HG03457 (cell line): Measurements from ENCODE around the gene SPAG9.

Source experiments
- ATAC-seq: cut with Tn5 transposase; IDR thresholded peaks from one replicate; pipeline ENCODE4 v1.9.1; 2021; ENCODE audit warnings: moderate number of reproducible peaks; ENCODE audit not compliant: unreplicated experiment

SPAG9 gene

DNA sequence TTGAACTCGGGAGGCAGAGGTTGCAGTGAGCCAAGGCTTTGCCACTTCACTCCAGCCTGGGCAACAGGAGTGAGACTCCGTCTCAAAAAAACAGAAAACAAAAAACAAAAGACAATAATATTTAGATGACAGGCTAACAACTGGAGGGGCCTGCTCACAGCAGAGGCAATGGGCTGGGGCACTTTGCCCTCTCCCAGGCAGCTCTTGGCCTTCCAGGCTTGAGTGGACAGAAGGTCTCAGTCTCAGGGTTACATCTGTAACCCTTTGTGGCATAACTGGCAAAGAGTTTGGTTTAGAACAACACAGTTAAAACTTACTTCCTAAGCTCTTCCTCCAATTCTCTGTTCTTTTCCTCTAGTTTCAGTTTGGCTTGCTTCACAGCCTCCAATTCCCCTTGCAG is 114.9 kb downstream of the SPAG9 start:
- ATAC-seq, result no peak

DNA sequence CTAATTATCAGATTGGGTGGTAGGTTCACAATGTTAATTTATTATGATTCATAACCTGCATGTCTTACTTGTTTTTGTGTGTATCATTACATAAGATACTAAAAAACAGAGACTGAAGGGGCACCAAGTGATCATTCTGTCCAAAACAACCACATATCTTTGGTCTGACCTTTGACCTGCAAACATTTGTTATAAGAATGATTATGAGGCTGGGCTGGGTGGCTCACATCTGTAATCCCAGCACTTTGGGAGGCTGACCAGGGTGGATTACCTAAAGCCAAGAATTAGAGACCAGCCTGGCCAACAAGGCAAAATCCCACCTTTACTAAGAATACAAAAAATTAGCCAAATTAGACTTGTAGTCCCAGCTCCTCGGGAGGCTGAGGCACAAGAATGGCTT is 116.4 kb downstream of the SPAG9 start:
- no peak for ATAC-seq

DNA sequence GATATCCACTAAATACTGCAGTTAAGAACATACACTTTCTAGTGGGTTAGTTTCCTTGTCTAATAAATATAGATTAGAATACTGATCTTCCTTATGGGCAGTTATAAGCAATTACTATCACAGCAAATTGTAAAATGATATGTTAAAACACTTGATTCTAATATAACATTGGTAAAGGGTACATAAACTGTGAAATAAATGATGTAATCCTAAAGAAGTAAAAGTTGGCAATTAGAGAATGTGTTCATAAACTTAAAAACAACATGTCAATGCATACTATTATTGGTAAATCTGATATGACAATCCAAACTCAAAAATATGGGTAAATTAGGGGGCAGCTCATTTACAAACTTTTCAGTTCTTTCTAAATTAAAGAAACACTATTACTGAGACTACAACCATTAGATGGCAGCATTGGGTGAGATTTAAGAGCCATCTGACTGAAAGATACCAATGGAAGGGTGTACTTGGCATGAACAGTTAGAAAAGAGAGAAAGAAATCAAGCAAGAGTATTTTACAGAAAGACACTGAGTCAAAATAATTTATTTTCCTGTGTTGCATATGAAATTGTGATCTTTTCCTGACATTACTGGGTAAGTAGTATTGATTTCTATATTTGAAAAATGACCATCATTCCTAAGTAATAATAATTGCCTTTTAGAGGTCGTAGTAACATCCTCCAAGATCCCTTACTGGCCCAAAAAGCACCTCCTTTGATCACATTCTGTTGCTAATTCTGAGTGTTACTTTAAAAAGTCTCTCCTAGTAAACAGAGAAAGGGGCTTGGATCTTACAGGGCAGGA is 119.6 kb downstream of the SPAG9 start:
- ATAC-seq, result no peak

DNA sequence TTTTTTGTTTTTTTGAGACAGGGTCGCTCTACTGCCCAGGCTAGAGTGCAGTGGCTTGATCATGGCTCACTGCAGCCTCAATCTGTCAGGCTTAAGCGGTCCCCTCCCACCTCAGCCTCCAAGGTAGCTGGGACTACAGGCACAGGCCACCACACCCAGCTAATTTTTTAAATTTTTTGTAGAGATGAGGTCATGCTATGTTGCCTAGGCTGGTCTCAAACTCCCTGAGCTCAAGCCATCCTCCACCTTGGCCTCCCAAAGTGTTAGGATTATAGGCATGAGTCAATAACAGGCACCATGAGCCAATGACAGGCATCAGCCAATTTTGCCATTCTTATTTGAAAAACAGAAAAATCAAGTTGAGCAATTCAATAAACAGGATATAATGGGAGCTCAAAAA is 125.0 kb downstream of the SPAG9 start:
- ATAC-seq, result no peak

DNA sequence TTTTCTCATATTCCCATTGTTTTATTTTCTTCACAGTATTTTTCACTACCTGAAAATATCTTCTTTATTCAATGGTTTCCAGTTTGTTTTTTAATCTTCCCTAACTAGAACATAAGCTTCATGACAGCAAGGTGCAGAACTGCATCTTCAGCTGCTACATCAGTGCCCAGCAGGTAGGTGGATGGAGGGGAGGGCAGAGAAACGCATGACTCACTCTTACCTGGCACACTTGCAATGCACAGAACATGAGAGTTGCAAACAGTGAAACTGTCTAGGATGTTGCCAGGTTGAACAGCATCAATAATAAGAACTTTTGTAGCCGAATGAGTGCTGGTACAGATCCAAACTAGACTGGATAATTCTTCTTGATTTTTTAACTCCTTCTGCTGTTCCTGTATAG is 127.1 kb downstream of the SPAG9 start:
- ATAC-seq, result no peak

DNA sequence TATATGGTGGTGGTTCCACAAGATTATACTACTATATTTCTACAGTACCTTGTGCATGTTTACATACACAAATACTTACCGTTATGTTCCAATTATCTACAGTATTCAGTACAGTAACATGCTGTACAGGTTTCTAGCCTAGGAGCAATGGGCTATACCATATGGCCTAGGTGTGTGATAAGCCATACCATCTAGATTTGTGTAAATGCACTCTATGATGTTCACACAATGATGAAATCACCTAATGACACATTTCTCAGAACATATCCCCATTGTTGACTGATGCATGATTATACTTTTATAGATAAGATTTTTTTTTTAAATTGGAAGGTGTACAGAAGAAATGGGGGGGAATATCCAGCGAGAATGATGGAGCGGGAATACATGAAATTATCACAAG is 131.5 kb downstream of the SPAG9 start:
- ATAC-seq, result no peak

DNA sequence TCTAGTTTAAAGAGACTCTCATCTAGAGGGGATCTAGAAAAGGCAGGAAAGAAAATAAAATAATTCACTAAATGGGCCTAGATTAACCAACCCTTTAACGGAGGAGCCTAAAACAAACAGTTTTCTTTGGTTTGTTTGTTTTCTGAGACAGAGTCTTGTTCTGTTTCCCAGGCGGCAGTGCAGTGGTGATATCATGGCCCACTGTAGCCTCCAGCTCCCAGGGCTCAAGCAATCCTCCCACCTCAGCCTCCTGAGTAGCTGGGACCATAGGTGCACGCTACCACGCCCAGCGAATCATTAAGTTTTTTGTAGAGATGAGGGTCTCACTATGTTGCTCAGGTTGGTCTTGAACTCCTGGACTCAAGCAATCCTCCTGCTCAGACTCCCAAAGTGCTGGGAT is 132.2 kb downstream of the SPAG9 start:
- ATAC-seq, result no peak

DNA sequence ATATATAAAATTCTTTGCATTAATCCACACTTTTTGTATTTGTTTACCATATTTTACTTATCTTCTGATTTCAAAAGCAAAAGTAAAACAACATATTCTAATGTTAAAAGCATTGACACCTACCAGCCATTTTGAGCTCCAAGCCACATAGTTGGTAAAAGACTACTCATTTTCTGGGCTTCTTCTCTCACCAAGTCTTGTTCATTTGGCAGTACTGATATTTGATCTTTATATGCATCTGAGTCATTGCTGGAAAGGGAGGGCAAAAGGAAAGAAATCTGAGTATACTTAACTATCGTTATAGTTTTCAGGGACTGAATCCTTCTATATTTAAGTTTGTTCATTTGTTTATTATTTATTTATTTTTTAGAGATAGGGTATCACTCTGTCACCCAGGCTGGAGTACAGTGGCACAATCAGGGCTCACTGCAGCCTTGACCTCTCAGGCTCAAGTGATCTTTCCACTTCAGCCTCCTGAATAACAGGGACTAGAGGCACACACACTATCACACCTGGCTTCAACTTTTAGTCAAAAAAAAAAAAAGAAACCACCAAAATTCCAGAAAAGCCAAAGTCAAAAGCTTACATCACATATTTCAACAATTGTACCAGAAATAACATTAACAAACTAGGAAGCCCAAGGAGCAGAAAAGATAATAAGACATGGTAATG is 133.5 kb downstream of the SPAG9 start:
- ATAC-seq, result no peak

DNA sequence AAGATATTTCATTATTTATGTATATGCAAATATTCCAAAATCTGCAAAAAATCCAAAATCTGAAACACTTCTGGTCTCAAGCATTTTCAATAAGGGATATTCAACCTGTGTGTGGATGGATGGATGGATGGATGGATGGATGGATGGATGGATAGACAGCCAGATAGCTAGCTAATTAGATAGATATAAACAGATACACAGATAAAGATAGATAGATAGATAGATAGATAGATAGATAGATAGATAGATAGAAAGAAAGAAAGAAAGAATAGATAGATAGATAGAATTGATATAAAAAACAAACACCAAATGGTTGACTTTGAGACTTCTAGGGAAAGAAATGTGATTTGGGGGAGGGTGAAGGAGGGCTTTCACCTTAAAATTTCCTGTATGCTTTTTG is 139.4 kb downstream of the SPAG9 start:
- ATAC-seq, result no peak

DNA sequence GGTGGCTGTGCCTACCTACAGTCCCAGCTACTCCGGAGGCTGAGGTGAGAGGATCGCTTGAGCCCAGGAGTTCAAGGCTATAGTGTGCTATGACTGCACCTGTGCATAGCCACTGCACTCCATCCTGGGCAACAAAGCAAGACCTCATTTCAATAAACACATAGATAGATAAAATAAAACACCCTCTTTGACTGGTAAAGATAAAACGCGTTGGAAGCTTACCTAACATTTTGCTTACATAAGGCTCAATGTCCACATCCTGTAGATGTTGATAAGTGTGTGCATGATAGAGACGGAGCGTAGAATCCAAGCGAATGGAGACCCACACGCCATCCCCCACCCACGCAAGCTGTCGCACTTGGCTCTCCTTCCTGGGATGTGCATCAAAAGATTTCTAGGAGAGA is 141.1 kb downstream of the SPAG9 start:
- ATAC-seq, result no peak

DNA sequence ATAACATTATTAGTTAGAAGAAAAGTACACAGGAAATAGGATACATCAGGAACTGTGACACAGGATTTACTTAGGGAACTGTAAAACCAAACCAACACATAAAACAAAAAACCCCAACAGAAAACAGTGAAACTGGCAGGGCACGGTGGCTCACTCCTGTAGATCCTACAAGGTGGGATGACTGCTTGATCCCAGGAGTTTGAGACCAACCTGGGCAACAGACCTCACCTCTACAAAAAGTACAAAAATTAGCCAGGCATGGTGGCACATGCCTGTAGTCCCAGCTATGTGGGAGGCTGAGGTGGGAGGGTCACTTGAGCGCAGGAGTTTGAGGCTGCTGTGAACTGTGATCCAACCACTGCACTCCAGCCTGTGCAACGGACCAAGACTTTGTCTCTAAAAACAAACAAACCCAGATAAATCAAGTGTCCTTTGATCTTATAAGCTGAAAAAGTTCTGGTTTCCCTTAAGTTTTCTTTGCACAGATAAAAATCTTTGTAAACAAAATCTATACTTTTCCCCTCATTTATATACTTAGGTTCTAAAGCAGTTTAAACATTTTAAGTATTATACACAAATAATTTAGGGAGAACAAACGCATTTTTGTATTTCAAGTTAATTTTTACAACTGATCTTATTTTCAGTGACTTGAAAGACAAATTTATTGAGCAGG is 143.0 kb downstream of the SPAG9 start:
- no peak for ATAC-seq

DNA sequence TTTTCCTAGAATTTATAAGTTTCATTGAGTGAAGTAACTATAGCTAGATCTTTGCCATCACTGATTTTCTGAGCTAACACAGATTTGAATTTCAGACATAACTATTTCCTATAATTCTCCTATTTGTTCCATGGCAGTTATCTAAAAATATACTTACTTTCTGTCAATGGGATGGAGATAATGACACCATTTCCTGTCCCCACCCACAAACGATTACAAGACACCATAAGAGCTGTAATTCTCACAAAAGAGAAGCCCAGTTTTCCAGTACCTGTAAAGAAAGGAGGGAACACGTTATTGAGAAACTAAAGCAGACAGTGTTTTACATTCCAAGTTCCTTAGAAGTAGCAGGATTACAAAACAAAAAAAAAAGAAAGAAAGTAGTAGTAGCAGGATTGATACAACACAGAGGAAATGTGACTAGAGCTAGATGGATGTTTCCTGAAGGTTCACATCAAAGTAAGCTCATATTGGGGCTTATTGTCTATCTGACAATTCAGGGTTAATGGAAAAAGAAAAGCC is 143.7 kb downstream of the SPAG9 start:
- ATAC-seq, result no peak

DNA sequence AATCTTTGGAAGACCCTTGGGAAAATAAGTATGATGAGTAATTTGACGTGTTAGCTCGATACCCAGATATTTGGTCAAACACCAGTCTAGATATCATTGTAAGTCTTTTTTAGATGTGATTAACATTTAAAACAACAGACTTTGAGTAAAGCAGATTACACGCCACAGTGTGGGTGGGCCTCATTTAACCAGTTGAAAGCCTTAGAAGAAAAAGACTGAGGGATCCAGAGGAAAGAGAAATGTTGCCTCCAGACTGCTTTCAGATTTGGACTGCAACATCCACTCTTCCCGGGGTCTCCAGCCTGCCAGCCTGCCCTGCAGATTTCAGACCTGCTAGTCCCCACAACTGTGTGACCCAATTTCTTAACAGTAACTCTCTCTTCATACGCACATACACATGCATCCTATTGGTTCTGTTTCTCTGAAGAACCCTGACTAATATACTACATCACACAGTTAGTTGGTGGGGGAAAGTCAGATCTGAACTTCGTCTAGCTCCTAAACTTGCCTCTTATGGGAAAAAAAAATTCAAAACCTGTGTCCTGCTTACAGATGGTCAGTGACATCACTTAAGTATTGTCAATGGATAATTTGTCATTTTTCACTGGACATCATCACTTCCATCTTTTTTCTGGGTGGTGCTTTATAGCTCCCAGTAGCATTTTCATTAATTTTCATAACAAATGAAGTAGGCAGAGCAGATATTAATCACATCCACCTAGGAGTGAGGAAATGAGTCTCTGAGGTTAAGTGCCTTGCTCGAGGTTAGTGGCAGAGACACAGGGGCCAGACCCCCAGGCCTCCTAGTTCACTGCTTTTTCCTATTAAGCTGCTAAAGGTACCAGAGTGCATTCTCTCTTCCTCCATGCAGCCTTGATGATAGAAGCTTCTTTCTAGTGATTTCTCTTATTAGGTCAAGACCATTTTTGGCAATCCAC is 146.8 kb downstream of the SPAG9 start:
- ATAC-seq, result no peak

DNA sequence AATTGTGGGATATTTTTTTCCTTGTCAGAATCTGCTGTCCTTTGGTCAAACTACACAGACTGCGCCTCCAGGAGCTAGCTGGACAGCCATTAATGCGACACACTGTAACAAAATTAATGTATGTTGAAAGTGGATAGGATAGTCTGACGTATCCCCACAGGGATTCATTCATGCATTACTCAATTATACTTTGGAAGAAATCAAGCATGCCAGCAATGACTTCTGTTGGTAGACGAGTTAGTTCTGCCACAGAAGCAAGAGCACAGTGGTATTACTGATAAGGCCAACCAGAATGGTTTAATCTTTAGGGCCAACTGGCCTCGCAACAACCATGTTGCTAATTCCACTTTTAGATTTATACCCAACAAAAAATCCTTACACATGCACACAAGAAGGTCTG is 148.1 kb downstream of the SPAG9 start:
- no peak for ATAC-seq

DNA sequence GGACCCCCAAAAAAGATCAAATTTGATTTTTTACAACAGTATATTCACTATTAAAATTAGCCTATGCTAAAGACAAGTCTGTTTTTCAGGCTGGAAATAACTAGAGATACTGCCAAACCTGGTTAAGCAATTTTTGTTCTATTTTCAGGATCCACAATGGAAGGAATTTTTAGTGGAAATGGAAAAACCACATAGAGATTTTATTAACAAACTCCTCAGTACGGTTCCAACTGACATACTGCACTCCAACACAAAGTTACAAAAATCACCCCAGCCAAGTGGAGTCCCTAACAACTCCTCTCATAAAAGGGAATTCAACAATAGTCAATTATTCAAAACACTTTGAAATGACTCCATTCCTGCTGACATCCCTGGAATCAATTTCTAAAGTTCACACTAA is 152.9 kb downstream of the SPAG9 start:
- ATAC-seq, result no peak

DNA sequence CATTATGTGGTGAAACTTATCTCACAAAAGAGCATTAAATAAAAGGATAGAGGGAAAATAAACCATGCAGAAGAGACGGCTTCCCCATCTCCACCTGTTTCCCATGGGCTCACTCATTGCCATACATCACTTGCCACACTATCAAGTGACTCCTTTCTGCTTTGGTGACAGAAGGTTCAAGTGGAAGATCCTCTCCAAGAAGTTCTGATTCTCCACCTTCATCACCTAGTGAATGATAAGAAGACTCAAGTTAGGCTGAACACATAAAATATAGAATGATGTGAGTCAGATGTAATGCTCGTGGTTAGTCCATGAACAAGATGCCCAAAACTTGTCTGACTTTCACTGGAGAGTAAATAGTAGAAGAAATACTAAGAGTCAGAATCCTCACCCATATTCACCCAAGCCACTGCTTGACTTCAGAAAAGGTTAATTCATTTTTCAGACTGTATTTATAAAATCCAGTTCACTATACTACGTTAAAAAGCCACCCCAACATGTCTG is 154.5 kb downstream of the SPAG9 start:
- ATAC-seq, result no peak

DNA sequence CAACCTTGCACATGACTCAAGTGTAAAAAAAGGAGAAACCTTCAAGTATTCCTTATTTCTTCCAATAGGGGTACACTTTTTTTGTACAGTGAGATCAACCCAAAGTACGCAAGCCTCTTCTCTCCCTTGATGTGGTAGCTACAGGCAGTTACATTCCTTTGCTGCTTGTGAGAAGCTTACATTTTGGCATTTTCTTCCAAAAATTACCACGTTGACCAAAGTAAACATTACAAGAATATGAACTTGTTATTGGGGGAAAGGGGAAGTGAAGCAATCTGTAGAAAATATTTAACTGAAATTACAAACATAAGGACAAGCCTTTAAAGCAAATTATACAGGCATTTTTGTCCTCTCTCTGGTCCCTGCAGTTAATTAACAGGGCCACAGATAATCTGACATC is 157.5 kb downstream of the SPAG9 start:
- ATAC-seq, result no peak

DNA sequence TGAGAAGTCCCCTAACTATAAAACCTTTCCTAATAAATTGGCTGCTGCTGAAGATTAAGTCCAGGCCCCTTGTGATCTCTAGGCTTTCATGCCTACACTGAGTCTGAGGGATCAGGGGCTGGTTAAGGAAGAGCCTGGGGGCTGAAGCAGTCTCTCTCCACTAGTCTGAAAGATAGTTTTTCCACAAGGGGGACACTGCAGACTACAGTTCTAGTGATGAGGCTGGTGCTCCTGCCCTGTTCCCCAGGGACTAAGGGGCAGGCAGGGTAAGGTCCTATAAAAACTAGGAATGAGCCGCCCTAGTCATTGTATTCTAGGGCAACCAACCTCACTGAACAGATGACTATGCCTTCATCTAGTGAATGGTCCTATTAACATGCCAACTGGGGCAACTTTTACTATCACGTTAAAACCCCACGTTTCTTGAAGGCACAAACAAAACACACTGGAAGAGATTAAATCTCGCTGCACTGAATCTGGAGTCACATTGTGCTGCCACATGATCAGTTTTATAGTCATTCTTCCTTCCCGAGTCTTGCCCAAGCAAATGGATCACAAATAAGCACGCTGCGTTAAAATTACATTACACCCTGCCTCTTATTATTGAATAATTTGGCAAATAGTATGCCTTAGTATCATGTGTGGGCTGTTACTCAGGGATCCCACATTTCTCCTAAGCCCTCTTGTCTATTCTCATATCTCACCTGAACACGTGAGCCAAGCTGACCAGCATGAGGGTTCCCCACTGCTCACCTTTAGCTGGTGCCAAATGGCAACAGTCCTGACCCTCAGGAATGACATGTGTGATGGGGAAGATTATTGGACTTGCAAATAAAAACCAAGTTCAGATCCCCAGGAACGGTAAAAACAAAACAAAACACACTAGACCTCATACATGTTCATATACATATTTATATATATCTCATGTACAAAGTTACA is 159.1 kb downstream of the SPAG9 start:
- ATAC-seq, result no peak

DNA sequence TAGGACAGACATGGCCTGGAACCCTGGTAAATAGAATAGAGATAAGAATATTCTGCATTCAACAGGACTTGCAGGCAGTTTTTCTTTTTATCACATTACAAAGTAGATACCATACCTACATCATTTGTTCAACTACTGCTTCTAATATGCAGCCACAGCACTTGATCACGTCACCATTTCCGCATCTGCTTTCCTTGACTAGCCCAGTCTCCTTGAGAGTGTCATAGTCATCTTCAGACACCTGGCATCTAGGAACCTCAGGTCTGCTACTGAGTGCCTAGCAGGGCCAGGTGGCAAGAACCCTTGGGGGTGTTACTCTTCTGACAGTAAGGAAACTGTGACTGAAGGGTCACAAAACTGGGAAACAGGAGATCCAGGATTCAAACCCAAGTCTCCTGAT is 161.3 kb downstream of the SPAG9 start:
- ATAC-seq, result no peak
